Type B pancreatic cell (in vitro differentiated cells): Measurements from ENCODE around the gene NEK6. TPM values are rescaled to one million over a fixed set of nuclear protein-coding genes. Genes with fewer than 3 reads are reported as not detected.

ENCODE experiments used
- DNase-seq: peaks from one replicate; pipeline ENCODE4 v3.0.0; 2021; ENCODE audit warnings: mixed read lengths; ENCODE audit not compliant: unreplicated experiment; ENCODE audit errors: extremely low spot score
- H3K27ac Mint-ChIP-seq: 2 replicates; pipeline ENCODE4 v1.8.0; 2021; ENCODE audit warnings: mild to moderate bottlenecking, mixed read lengths
- H3K27me3 Mint-ChIP-seq: 2 replicates; pipeline ENCODE4 v1.8.0; 2021; ENCODE audit warnings: mixed read lengths
- H3K36me3 Mint-ChIP-seq: 2 replicates; pipeline ENCODE4 v1.8.0; 2021; ENCODE audit warnings: mixed read lengths
- H3K4me1 Mint-ChIP-seq: one replicate; pipeline ENCODE4 v1.8.0; 2021; ENCODE audit warnings: mixed read lengths; ENCODE audit not compliant: unreplicated experiment
- H3K4me3 Mint-ChIP-seq: 2 replicates; pipeline ENCODE4 v1.8.0; 2021; ENCODE audit warnings: mild to moderate bottlenecking, mixed read lengths
- H3K9me3 Mint-ChIP-seq: 2 replicates; pipeline ENCODE4 v1.8.0; 2021; ENCODE audit warnings: mixed read lengths
- CTCF ChIP-seq: fragments of 200-600 bp; sonication (generic); conservative IDR thresholded peaks from 2 replicates; pipeline ENCODE4 v1.5.0; 2021; ENCODE audit warnings: antibody characterized with exemption, mild to moderate bottlenecking
- total RNA-seq: library from RNA; stranded (reverse); gene quantifications from 2 replicates; pipeline ENCODE4 v1.2.1, GENCODE V29; 2021; ENCODE audit warnings: low replicate concordance

The NEK6 gene
- total RNA-seq, 1 donor from 2014 or later = 19.3 TPM

GRCh38 chr9:124282442-124283227 lies 24.9 kb downstream of the NEK6 start:
- H3K9me3 Mint-ChIP-seq = no peaks in the 10 kb centered on the region
- DNase-seq = no peak

GRCh38 chr9:124283228-124283814 lies 25.6 kb downstream of the NEK6 start:
- no peaks in the 10 kb centered on the region for H3K36me3 Mint-ChIP-seq
- H3K27me3 Mint-ChIP-seq = no peaks in the 10 kb centered on the region
- no peak for TF ChIP-seq CTCF
- H3K4me1 Mint-ChIP-seq = peaks cover 5% of the 10 kb centered on the region
- no peak overlapping the region for H3K27ac Mint-ChIP-seq
- no peak overlapping the region for H3K4me3 Mint-ChIP-seq
- no peaks in the 10 kb centered on the region for H3K9me3 Mint-ChIP-seq
- no peak for DNase-seq

More at GRCh38 chr9:124282442-124283227, 24.9 kb downstream of the NEK6 start:
- TF ChIP-seq CTCF = no peak
- Mint-ChIP-seq H3K27me3 (no peaks in the 10 kb centered on the region), H3K27ac (no peak overlapping the region), H3K4me1 (peaks cover 10% of the 10 kb centered on the region), H3K4me3 (no peak overlapping the region), H3K36me3 (no peaks in the 10 kb centered on the region)

- Mint-ChIP-seq H3K4me1 (peaks cover 5% of the 10 kb centered on the region), H3K27ac (no peak overlapping the region), H3K27me3 (no peaks in the 10 kb centered on the region), H3K36me3 (no peaks in the 10 kb centered on the region), H3K4me3 (no peak overlapping the region), H3K9me3 (no peaks in the 10 kb centered on the region)
- no peak for DNase-seq
- TF ChIP-seq CTCF = no peak
Measured at GRCh38 chr9:124284237-124284831, 26.6 kb downstream of the NEK6 start.

- Mint-ChIP-seq H3K4me3 (peak overlapping the region; percentile 49), H3K9me3 (no peaks in the 10 kb centered on the region)
Measured at GRCh38 chr9:124284940-124285441, 27.2 kb downstream of the NEK6 start.

GRCh38 chr9:124285490-124285889 lies 27.7 kb downstream of the NEK6 start:
- Mint-ChIP-seq H3K36me3 (no peaks in the 10 kb centered on the region), H3K9me3 (no peaks in the 10 kb centered on the region), H3K4me1 (peaks cover 5% of the 10 kb centered on the region), H3K4me3 (peak overlapping the region; percentile 49), H3K27me3 (no peaks in the 10 kb centered on the region), H3K27ac (no peak overlapping the region)
- no peak for TF ChIP-seq CTCF
- DNase-seq = no peak

More at GRCh38 chr9:124284940-124285441, 27.2 kb downstream of the NEK6 start:
- no peak for TF ChIP-seq CTCF
- no peak overlapping the region for H3K27ac Mint-ChIP-seq
- H3K27me3 Mint-ChIP-seq = no peaks in the 10 kb centered on the region
- H3K4me1 Mint-ChIP-seq = peaks cover 5% of the 10 kb centered on the region
- DNase-seq = no peak
- no peaks in the 10 kb centered on the region for H3K36me3 Mint-ChIP-seq
